Heart left ventricle (tissue), 13 donors: ENCODE data around the gene SLC9A3.

ENCODE experiments used
- POLR2A ChIP-seq, 2 donors: fragments of 450-650 bp; IDR thresholded peaks; one replicate each; pipeline ENCODE4 v1.6.1; 2017; ENCODE audit warnings: antibody characterized with exemption in 2 of 2, mild to moderate bottlenecking in 2 of 2, moderate library complexity in 2 of 2
- TF ChIP-seq, protein P1 (sequence below), 12 donors: fragments of 200-600 bp; sonication (generic) in 4 of 12; IDR thresholded peaks; one replicate each; pipeline versions ENCODE4 v1.5.0 to v1.8.0; 2018 to 2022; ENCODE audit warnings: antibody characterized with exemption in 12 of 12, mild to moderate bottlenecking in 5 of 12
- donor health status: ischemic (EF 13 %, LVEDD 7.1; RV severe dilation, severe dysfunction).
- donor health status: DM: no; HTN: yes; CAD: no.
- donor health status: DM: no; HTN: no; CAD: no.
- donor health status: ischemic (EF 25% LVEDD 6.9; RV normal size, moderate dysfunction).
- donor health status: ischemic (EF 25% LVEDD 5.7; RV mildly dilated, moderate dysfunction).
- donor health status: ischemic (EF 35%, LVEDD 5.7; RV mildly dilated, moderate dysfunction).
- donor health status: nonischemic (EF 11% LVEDD 7.7; RV severe dilation, severe dysfunction).
- donor health status: DM: yes; HTN: yes; CAD: no.
- donor health status: PGD.
- donor health status: ischemic (EF 29% LVEDD 5.4; RV normal size, mild dysfunction).
- donor health status: nonischemic (EF 23%, LVEDD 6.1; RV moderate dilation, normal function).

- TF ChIP-seq, protein P1, sequence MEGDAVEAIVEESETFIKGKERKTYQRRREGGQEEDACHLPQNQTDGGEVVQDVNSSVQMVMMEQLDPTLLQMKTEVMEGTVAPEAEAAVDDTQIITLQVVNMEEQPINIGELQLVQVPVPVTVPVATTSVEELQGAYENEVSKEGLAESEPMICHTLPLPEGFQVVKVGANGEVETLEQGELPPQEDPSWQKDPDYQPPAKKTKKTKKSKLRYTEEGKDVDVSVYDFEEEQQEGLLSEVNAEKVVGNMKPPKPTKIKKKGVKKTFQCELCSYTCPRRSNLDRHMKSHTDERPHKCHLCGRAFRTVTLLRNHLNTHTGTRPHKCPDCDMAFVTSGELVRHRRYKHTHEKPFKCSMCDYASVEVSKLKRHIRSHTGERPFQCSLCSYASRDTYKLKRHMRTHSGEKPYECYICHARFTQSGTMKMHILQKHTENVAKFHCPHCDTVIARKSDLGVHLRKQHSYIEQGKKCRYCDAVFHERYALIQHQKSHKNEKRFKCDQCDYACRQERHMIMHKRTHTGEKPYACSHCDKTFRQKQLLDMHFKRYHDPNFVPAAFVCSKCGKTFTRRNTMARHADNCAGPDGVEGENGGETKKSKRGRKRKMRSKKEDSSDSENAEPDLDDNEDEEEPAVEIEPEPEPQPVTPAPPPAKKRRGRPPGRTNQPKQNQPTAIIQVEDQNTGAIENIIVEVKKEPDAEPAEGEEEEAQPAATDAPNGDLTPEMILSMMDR (IDR thresholded peaks at IDR 0.05) = no peak
- TF ChIP-seq POLR2A (IDR thresholded peaks at IDR 0.05) = no peak
These were observed 60.9 kb downstream of the SLC9A3 start for GRCh38 chr5:463301-463700.
